Activated gamma-delta T cell treated with Interleukin-2 at 50 U/mL for 16 hours (primary cell): ENCODE measurements around the gene SRPRA.
"Not testable (repeated sequence)": the region's sequence is repeated elsewhere in the genome, so short reads cannot be mapped to it uniquely, and the experiment has no call there.

ENCODE experiments used
- DNase-seq: peaks from one replicate; pipeline ENCODE4 v3.0.0-alpha.2; 2020

Gene SRPRA

DNA sequence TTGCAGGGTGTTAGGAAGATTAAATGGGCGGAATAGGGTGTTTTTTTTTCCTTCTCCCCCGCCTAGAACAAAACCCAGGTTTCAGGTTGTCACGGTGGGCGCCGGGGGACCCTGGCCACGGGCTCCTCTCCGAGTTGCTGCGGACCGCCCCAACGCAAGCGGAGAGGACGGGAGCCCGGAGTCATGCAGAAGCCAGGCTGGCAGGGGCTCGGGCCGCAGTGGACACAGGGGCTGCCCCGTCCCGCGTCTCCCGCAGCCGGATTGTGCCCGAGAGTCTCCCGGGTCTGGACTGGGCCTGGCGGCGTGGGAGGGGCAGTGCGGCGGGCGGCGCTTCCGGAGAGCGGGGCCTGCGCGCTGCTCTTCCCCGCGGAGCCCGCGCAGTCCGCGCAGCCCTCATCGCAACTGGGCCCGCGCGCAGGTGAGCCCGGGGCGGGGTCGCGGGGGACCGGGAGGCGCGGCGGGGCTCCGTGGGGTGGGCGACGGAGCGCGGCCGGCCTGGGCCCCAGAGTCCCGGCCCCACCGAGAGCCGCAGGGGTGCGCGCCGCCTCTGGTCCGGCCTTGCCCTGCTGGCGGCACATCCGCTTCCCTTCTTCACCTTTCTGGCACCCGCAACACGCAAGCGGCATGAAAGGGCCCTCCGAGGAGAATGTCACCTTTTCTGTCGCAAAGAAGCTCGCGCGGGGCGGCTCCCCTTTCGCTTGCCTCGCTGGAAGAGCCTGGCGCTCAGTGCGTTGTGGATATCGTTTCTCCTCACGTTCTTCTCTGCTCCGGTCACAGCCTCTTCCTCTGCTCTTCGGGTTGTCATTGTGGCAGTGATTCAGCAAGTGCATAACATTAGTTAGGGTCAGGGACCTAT, 14.3 kb upstream of the SRPRA start, which contains the start of gene TIRAP:
Gene TIRAP, plus strand, starts transcription at position 358 of the 856 bp plus-strand sequence. CDS start 7,802 bp downstream, outside the sequence.
- peak; percentile 58 for DNase-seq

DNA sequence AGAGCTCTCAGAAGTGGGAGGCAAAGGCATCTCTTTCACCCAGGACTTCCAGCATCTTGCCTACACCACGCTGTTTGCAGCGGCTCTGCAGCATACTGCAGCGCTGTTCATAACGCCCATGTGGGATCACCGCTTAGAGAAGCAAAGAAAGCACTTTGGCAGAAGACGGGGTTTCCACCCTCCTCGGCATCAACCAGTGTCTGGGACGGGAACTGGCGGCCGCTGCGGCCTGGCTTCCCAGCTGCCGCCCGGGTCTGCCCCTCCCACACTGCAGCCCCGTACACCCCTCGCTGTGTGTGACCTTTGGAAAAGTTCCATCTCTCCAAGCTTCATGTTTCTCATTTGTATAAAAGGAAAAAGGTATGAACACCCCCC, 13.7 kb upstream of the SRPRA start:
- peak; percentile 22 for DNase-seq

- DNase-seq = no peak
Measured at GRCh38 chr11:126281666-126282175, 13.0 kb upstream of the SRPRA start.

- no peak for DNase-seq
Measured at GRCh38 chr11:126281245-126281644, 12.6 kb upstream of the SRPRA start.

DNA sequence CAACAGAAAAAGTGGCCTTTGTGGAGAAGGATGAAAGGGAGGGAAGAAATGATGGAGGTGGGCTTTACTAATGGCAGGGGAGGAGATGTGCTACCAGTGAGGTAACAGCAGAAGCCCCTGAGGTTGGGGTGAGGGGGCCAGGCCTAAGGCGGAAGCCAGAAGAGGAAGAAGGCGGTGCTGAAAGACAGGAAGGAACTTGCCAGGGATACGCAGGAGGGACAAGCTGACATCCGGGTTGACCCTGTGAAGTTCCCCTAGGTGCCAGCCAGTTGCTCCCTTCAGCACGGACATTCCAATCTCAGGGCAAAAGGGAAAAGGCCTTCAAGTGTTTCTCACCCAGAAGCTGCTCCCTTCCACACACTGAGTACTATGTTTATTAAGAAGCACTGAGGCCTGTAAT, 11.9 kb upstream of the SRPRA start:
- no peak for DNase-seq

DNA sequence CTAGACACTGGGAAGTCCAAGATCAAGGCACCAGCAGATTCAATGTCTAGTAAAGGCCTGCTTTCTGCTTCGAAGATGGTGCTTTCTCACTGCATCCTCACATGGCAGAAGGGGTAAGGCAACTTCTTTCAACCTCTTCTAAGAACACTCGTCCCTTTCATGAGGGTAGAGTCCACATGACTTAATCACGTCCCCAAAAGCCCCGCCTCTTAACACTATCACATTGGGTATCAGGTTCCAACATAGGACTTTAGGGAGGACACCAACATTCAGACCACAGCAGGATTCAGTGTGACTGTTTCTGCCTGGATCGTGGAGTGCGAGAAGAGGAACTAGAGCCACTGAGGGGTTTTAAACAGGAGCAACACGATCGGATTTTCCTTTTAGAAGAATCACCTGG, 10.5 kb upstream of the SRPRA start:
- DNase-seq = no peak

- DNase-seq = no peak
Measured at GRCh38 chr11:126277780-126278179, 9.1 kb upstream of the SRPRA start.

GRCh38 chr11:126277322-126277721, 8.6 kb upstream of the SRPRA start:
- DNase-seq = no peak

DNA sequence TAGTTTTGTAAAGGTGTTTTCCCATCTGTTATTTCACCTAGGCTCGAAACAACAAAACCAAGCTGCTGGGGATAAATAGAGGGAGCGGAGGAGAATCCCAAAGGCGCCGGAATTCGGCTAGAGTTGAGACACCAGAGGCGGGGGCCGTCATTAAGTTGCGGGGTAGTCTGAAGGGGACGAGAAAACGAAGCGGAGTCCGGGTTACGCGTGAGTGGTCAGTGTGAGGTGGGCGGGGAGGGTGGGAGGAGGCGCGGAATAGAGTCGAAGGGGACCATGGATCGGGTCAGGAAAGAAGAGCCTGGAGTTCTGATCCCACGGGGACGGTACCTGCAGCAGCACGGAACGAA, 361 bp downstream of the SRPRA start:
- peak; percentile 11 for DNase-seq

DNA sequence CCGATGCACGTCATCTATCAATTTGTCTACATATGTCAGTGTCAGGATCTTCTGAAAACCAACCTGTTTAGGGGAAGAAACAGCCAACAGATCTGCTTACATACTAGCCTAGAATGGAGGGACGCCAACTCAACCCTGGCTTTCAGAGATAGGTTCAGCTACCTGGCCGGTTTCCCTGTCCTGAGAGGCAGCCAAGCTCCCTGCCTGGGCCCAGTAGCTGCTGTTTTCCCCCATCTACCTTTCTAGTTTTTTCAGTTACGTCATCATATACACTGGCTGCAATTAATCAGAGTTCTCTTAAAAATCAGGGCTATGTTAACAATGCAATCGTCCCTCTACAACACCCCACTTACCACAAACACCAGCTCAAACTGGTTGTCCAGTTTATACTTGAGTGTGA, 1.0 kb downstream of the SRPRA start:
- no peak for DNase-seq

DNA sequence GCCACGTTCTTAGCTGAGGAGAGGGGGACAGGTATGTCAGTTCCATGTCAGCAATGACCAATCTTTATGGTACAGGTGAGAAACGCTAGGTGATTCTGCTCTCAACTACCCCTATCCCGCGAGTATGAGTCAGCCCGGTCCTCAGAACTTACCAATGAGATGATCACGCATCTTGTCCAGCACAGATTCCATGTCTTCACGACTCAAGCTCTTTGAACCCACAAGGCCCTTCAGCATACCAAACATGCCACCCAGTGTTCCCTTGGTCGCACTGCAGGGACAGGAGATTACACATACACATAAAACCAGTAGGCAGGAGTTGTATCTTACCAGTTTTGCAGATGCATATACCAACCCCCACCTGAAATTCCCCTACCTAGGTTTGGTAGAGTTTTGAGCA, 2.9 kb downstream of the SRPRA start:
- no peak for DNase-seq

- DNase-seq = no peak
Measured at GRCh38 chr11:126263489-126263888, 5.2 kb downstream of the SRPRA start.

DNA sequence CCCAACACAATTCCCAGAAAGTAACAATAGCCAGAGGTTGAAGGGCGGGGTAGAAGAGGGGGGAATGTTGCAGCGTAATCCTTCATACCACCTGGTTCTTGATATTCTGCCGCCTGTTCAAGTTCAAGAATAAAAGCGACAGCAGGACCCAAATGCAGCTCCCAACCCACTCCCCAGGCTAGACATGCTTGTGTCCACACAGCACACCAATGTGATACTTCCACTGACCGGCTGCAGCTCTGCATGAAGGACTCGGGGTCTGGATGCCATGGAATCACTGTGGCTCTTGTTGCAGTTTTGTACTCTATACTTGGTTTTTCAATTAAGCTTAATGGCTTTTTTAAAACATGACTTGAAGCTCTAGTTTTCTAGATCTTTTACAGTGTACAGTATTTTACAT, 6.5 kb downstream of the SRPRA start:
- DNase-seq = no peak

DNA sequence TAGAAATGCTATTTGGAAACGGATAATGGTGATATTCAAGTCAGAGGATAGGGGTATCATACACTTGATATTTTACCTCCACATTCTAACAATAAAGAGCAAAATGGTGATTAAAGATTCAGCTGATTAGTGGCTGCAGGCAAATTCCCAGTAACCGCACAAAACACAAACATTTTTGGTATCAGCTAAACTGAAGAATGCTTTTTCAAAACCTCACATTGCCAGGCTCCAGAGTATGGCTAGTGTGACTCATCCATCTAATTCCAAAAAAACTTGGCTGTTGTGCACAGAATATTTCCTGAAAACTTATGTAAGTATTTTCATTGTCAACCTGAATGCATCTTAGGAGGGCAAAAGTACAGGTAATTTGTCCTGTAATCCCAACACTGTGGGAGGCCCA, 10.9 kb downstream of the SRPRA start:
- no peak for DNase-seq

GRCh38 chr11:126257144-126257543, 11.6 kb downstream of the SRPRA start:
- no peak for DNase-seq

DNA sequence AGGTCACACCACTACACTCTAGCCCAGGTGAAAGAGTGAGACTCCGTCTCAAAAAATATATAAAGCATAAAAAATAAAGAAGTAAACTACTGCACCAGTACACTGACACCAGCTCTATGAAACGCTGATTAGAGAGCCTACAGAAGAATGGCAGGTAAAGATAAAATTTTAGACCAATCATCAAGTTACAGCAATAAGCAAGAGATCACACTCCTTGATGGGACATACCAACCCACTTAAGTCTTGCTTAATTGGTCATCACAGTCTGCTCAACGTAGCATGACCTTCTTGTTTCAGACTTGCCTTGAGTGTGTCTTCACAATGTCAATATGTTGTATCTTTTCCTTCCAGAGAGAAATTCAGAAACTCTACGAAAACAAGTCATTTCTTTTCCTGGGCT, 12.5 kb downstream of the SRPRA start:
- DNase-seq = no peak

GRCh38 chr11:126255507-126255906, 13.2 kb downstream of the SRPRA start:
- not testable (repeated sequence) for DNase-seq

DNA sequence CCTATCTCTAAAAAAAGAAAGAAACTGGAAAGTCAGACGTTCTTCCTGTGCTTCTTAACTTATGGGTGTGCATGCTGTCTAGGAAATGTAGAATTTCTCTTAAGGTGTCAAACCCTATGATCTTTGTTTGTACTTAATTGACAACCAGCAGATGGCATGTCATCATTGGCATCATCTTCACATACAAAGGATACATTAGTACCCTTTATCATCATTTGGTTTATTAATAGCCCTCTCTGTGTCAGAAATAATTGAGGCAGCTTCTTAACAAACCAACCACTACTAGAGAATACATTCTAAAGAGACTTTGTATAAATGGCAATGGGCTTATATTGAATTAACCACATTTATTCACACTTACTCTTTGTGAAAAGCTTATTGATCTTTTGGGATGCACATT, 13.9 kb downstream of the SRPRA start:
- no peak for DNase-seq

DNA sequence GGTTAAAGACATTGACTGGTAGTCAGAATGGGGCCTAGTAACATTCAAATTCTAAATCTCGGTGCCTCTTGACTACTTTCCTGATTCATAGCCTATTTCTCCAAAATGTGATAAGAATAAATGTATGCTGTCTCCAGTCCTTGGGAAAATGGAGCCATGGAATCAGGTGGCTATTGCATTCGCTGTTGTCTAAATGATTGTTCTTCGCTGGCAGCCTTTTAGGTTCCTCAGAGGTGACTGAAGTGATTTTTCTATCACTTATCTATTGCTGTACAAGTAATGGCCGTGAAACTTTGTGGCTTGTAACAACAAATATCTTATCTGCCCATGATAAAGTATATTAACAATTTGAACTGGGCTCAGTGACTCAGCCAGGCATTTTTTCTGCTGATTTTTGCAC, 15.4 kb downstream of the SRPRA start:
- DNase-seq = no peak

DNA sequence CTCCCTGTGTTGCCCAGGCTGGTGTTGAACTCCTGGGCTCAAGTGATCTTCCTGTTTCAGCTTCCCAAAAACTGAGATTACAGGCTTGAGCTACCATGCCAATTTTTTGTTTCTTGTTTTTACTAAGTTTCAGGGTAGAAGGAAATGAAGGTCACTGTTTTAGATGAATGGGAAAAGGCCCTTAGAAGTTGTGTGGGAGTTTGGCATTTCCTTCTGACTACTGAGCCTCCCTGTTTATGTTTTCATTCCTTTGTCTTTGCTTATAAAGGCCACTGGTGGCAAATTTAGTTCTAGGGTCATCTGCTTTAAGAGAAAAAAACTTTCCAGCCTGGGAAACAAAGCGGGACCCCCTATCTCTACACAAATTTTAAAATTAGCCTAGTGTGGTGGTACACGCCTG, 22.1 kb downstream of the SRPRA start:
- no peak for DNase-seq

- no peak for DNase-seq
Measured at GRCh38 chr11:126233391-126233790, 35.3 kb downstream of the SRPRA start.

GRCh38 chr11:126232683-126233082, 36.0 kb downstream of the SRPRA start:
- DNase-seq = no peak

- DNase-seq = no peak
Measured at GRCh38 chr11:126231725-126232459, 36.8 kb downstream of the SRPRA start.

- no peak for DNase-seq
Measured at GRCh38 chr11:126229858-126230540, 38.7 kb downstream of the SRPRA start.
